SK-N-SH treated with all-trans-retinoic acid at 6 μM for 48 hours (cell line): ENCODE results near the gene PACSIN2.

Experiments used
- ATAC-seq: fragments of 200-7000 bp; cut with Tn5 transposase; 3 replicates; pipeline ENCODE4 v1.9.1; 2020; ENCODE audit warnings: mild to moderate bottlenecking, moderate library complexity
- BACH2 ChIP-seq: fragments of 250-450 bp; sonication (Bioruptor Pico); IDR thresholded peaks from 2 replicates; pipeline ENCODE4 v1.9.0; 2021; ENCODE audit warnings: mild to moderate bottlenecking, borderline replicate concordance
- CREB5 ChIP-seq: fragments of 250-450 bp; sonication (Bioruptor Pico); IDR thresholded peaks from 2 replicates; pipeline ENCODE4 v1.5.1; 2020; ENCODE audit warnings: low read depth, mild to moderate bottlenecking, moderate library complexity
- CSDC2 ChIP-seq: fragments of 250-450 bp; sonication (Bioruptor Pico); IDR thresholded peaks from 2 replicates; pipeline ENCODE4 v1.5.0; 2020; ENCODE audit warnings: mild to moderate bottlenecking, moderate library complexity
- CSRNP3 ChIP-seq: fragments of 250-450 bp; sonication (Bioruptor Pico); IDR thresholded peaks from 2 replicates; pipeline ENCODE4 v1.5.1; 2021; ENCODE audit warnings: mild to moderate bottlenecking, moderate library complexity
- GLIS3 ChIP-seq: fragments of 250-450 bp; sonication (Bioruptor Pico); IDR thresholded peaks from 2 replicates; pipeline ENCODE4 v1.5.0; 2020; ENCODE audit warnings: mild to moderate bottlenecking, moderate library complexity
- OSR1 ChIP-seq: fragments of 250-450 bp; sonication (Bioruptor Pico); IDR thresholded peaks from 2 replicates; pipeline ENCODE4 v1.8.0; 2022; ENCODE audit warnings: moderate library complexity, mild to moderate bottlenecking, inconsistent platforms
- PATZ1 ChIP-seq: fragments of 250-450 bp; sonication (Bioruptor Pico); IDR thresholded peaks from 2 replicates; pipeline ENCODE4 v1.8.0; 2020; ENCODE audit warnings: mild to moderate bottlenecking, moderate library complexity, borderline replicate concordance
- POU6F1 ChIP-seq: fragments of 250-450 bp; sonication (Bioruptor Pico); IDR thresholded peaks from 2 replicates; pipeline ENCODE4 v1.8.0; 2021; ENCODE audit warnings: low read depth, mild to moderate bottlenecking, moderate library complexity, borderline replicate concordance
- PPARA ChIP-seq: fragments of 250-450 bp; sonication (Bioruptor Pico); IDR thresholded peaks from 2 replicates; pipeline ENCODE4 v1.5.0; 2020; ENCODE audit warnings: mild to moderate bottlenecking, borderline replicate concordance
- RARB ChIP-seq: fragments of 250-450 bp; sonication (Bioruptor Pico); IDR thresholded peaks from 2 replicates; pipeline ENCODE4 v1.8.0; 2021; ENCODE audit warnings: mild to moderate bottlenecking, moderate library complexity
- SNAI2 ChIP-seq: fragments of 250-450 bp; sonication (Bioruptor Pico); IDR thresholded peaks from 2 replicates; pipeline ENCODE4 v1.5.0; 2020; ENCODE audit warnings: mild to moderate bottlenecking, moderate library complexity
- TCF4 ChIP-seq: fragments of 250-450 bp; sonication (Bioruptor Pico); IDR thresholded peaks from 2 replicates; pipeline ENCODE4 v1.8.0; 2021; ENCODE audit warnings: mild to moderate bottlenecking, moderate library complexity, borderline replicate concordance
- TOX ChIP-seq: fragments of 250-450 bp; sonication (Bioruptor Pico); IDR thresholded peaks from 2 replicates; pipeline ENCODE4 v1.8.0; 2021; ENCODE audit warnings: mild to moderate bottlenecking, moderate library complexity, borderline replicate concordance
- TSHZ2 ChIP-seq: fragments of 250-450 bp; sonication (Bioruptor Pico); IDR thresholded peaks from 2 replicates; pipeline ENCODE4 v1.5.0; 2020; ENCODE audit warnings: mild to moderate bottlenecking, moderate library complexity
- ZC3H10 ChIP-seq: fragments of 250-450 bp; sonication (Bioruptor Pico); IDR thresholded peaks from 2 replicates; pipeline ENCODE4 v1.5.1; 2021; ENCODE audit warnings: mild to moderate bottlenecking, moderate library complexity
- ZFP3 ChIP-seq: fragments of 250-450 bp; sonication (Bioruptor Pico); IDR thresholded peaks from 2 replicates; pipeline ENCODE4 v1.5.0; 2020; ENCODE audit warnings: mild to moderate bottlenecking, moderate library complexity
- ZFP30 ChIP-seq: fragments of 450-650 bp; formaldehyde crosslinking; IDR thresholded peaks from 2 replicates; pipeline ENCODE4 v1.5.0; 2022; ENCODE audit warnings: mild to moderate bottlenecking, moderate library complexity
- ZNF565 ChIP-seq: fragments of 450-650 bp; formaldehyde crosslinking; conservative IDR thresholded peaks from 2 replicates; pipeline ENCODE4 v1.5.0; 2020; ENCODE audit warnings: low read depth, mild to moderate bottlenecking, moderate library complexity
- ZNF70 ChIP-seq: fragments of 450-650 bp; formaldehyde crosslinking; IDR thresholded peaks from 2 replicates; pipeline ENCODE4 v1.5.0; 2020; ENCODE audit warnings: mild to moderate bottlenecking, moderate library complexity
- ZNF8 ChIP-seq: fragments of 450-650 bp; formaldehyde crosslinking; IDR thresholded peaks from 2 replicates; pipeline ENCODE4 v1.5.0; 2020; ENCODE audit warnings: mild to moderate bottlenecking, moderate library complexity

The PACSIN2 gene

GRCh38 chr22:42949159-42949558 is 65.8 kb downstream of the PACSIN2 start:
- TF ChIP-seq SNAI2 (CRISPR knock-in tag) = no peak
- TF ChIP-seq CREB5 = no peak
- no peak for TF ChIP-seq POU6F1
- TF ChIP-seq ZFP3 (CRISPR knock-in tag) = no peak
- TF ChIP-seq PPARA = no peak
- TF ChIP-seq, all 23 proteins: peak for 0

GRCh38 chr22:42948294-42948693 is 66.7 kb downstream of the PACSIN2 start:
- ATAC-seq = no peak
- TF ChIP-seq ZFP30 (CRISPR knock-in tag) (no peak), ZC3H10 (CRISPR knock-in tag) (no peak), GLIS3 (CRISPR knock-in tag) (no peak), CSRNP3 (CRISPR knock-in tag) (no peak), ZNF70 (CRISPR knock-in tag) (no peak), ZNF565 (CRISPR knock-in tag) (no peak), TOX (CRISPR knock-in tag) (no peak), OSR1 (CRISPR knock-in tag) (no peak)
- TF ChIP-seq, all 23 proteins: peak for 0

More at GRCh38 chr22:42949159-42949558, 65.8 kb downstream of the PACSIN2 start:
- ATAC-seq = no peak

- TF ChIP-seq TCF4 (CRISPR knock-in tag) = no peak
- TF ChIP-seq TOX (CRISPR knock-in tag) = no peak
- TF ChIP-seq CSRNP3 (CRISPR knock-in tag) = no peak
- TF ChIP-seq CSDC2 = no peak
- TF ChIP-seq OSR1 (CRISPR knock-in tag) = no peak
Measured at GRCh38 chr22:42947211-42947990, 67.5 kb downstream of the PACSIN2 start.

GRCh38 chr22:42946546-42947198 is 68.3 kb downstream of the PACSIN2 start:
- no peak for ATAC-seq
- TF ChIP-seq PATZ1 (CRISPR knock-in tag) (no peak), GLIS3 (CRISPR knock-in tag) (no peak), POU6F1 (no peak), BACH2 (CRISPR knock-in tag) (no peak), ZC3H10 (CRISPR knock-in tag) (no peak), ZFP30 (CRISPR knock-in tag) (no peak), PPARA (no peak), ZNF70 (CRISPR knock-in tag) (no peak), TCF4 (CRISPR knock-in tag) (no peak), CSRNP3 (CRISPR knock-in tag) (no peak), RARB (CRISPR knock-in tag) (no peak), ZNF8 (no peak), TSHZ2 (CRISPR knock-in tag) (no peak)

More at GRCh38 chr22:42947211-42947990, 67.5 kb downstream of the PACSIN2 start:
- ATAC-seq = no peak
